ENCODE measurements around the gene CRY2. TPM values are rescaled to one million over a fixed set of nuclear protein-coding genes. Genes with fewer than 3 reads are reported as not detected.

Gene CRY2
- polyA plus RNA-seq (2011; rRNA removed): 12.1 and 16.7 TPM in 2 replicates
- polyA minus RNA-seq (2011; rRNA and poly(A)+ RNA removed): 24.4 and 29.9 TPM in 2 replicates

DNA sequence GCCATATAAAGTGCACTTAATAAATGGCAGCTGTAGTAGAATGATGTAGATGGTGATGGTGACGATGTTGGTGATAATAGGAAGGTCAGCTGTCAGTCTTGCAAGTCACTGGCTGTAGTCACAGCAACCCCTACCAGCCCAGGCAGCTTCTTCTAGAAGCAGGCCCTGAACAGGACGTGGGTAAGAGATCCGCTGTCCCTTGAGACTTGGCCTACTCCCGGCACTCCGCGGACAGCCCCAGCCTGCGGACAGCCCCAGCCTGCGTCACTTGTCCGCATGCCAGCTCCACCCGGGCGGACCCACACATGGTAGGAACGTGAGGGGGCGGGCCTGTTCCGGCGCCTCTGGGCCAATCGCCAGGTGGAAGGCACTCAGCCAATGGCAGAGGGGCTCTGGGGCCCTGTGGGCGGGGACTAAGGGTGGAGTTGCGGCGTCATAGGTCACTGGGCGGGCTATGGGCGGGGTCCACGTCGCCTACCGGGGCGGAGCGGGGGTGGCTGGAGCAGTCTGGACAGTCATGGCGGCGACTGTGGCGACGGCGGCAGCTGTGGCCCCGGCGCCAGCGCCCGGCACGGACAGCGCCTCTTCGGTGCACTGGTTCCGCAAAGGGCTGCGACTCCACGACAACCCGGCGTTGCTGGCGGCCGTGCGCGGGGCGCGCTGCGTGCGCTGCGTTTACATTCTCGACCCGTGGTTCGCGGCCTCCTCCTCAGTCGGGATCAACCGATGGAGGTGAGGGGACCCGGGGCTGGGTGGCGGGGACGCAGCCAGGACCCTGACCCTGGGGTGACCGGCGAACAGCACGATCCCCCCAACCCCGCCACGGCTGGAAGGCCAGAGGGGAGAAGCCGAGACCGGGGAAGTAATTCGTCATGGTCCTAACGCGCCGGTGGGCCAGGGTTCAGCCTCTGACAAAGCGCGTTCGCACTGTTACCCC, at the start of gene CRY2:
Gene CRY2 (plus strand): TSS at position 502 of the 937 bp plus-strand sequence. CDS start 16 bp downstream, at position 518.
- DNase-seq (ENCODE audit: low read depth): peak; percentile 81
- H3K4me3 ChIP-seq (ENCODE audit: low read depth, low read length): peak within 1 kb of the TSS; percentile 93
- ChIA-PET POLR2A (interaction anchor here (0.7 to 1.4 kb wide), 3 partner anchors 11 to 14 kb away, joined by 4 to 9 read pairs (median 4); no protein-coding TSS in a partner anchor), CTCF (interaction anchor here (0.5 to 2.6 kb wide), 10 partner anchors 8 to 192 kb away, joined by 3 to 11 read pairs (median 4); partner anchors contain the start of gene SLC35C1)
- TF ChIP-seq CTCF (IDR thresholded peaks at IDR 0.05; ENCODE audit: insufficient read depth, low read depth, low read length): no peak
- no peaks in the 10 kb centered on the region for H3K27me3 ChIP-seq (ENCODE audit: control insufficient read depth, insufficient read depth, low read length)
- no peaks in the 10 kb centered on the region for H3K36me3 ChIP-seq (ENCODE audit: control insufficient read depth, insufficient read depth, low read length)

DNA sequence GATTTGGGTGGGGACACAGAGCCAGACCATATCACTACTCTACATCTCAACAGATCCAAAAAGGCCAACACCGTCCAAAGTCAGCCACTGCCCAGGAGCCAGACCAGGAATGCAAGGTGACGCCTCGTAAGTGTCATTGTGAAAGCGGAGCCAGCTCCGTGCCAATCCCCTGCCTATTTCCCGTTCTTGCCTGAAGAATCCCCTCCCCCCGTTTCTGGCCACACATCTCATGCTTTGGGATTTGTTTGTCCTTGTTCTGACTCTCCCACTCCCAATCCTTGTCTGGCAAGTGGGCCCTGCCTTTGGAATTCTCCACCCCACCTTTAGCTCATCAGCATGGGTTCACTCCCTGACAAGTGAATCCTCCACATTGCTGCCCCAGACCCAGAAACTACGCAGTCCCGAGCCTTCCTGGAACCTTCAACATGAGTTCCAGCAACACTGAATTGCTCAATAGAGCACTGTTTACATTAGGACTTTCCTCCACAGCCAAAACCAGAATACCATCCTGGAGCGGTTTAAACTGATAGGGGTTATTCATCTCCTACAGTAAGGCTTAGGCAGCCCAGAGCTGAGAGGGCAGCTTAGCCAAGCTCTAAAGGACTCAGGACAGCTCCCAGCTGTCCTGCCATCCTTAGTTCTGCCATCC, 48.4 kb upstream of the CRY2 start:
- peaks cover 2% of the 10 kb centered on the region; the same call in 1 of the 2 replicates for H3K27me3 ChIP-seq (ENCODE audit: control insufficient read depth, insufficient read depth, low read length)
- ChIA-PET CTCF (interaction anchor here (0.6 to 6.2 kb wide), 3 partner anchors 28 to 505 kb away, joined by 3 to 32 read pairs (median 4); no protein-coding TSS in a partner anchor), POLR2A (no interaction called here)
- no peak for TF ChIP-seq CTCF (IDR thresholded peaks at IDR 0.05; ENCODE audit: insufficient read depth, low read depth, low read length)
- DNase-seq (ENCODE audit: low read depth): no peak
- no peaks in the 10 kb centered on the region for H3K36me3 ChIP-seq (ENCODE audit: control insufficient read depth, insufficient read depth, low read length)
- H3K4me3 ChIP-seq (ENCODE audit: low read depth, low read length): no peak overlapping the region

DNA sequence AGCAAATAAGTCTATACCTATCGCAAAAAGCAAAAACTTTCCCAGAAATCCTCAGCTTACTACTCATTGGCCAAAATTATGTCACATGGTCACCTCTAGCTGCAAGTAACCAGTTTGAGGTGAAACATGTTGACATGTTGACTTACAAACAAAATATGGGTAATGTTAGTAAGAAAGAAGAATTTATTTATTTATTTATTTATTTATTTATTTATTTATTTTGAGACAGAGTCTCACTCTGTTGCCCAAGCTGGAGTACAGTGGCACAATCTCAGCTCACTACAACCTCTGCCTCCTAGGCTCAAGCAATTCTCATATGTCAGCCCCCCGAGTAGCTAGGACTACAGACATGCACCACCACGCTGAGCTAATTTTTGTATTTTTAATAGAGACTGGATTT, 47.7 kb upstream of the CRY2 start:
- POLR2A ChIA-PET: no interaction called here

GRCh38 chr11:45800261-45800660, 47.0 kb upstream of the CRY2 start:
- Histone ChIP-seq H3K27me3 (ENCODE audit: control insufficient read depth, insufficient read depth, low read length) (no peaks in the 10 kb centered on the region; the same call in 1 of the 2 replicates), H3K36me3 (ENCODE audit: control insufficient read depth, insufficient read depth, low read length) (no peaks in the 10 kb centered on the region), H3K4me3 (ENCODE audit: low read depth, low read length) (no peak overlapping the region)
- no peak for TF ChIP-seq CTCF (IDR thresholded peaks at IDR 0.05; ENCODE audit: insufficient read depth, low read depth, low read length)
- POLR2A ChIA-PET: no interaction called here
- DNase-seq (ENCODE audit: low read depth): no peak
- CTCF ChIA-PET: interaction anchor here (6.2 kb wide), 1 partner anchor 29 kb away, joined by 32 read pairs; no protein-coding TSS in a partner anchor

More for the DNA sequence above, 47.7 kb upstream of the CRY2 start:
- no peaks in the 10 kb centered on the region for H3K36me3 ChIP-seq (ENCODE audit: control insufficient read depth, insufficient read depth, low read length)
- DNase-seq (ENCODE audit: low read depth): no peak
- peaks cover under 1% of the 10 kb centered on the region; the same call in 1 of the 2 replicates for H3K27me3 ChIP-seq (ENCODE audit: control insufficient read depth, insufficient read depth, low read length)
- no peak for TF ChIP-seq CTCF (IDR thresholded peaks at IDR 0.05; ENCODE audit: insufficient read depth, low read depth, low read length)
- CTCF ChIA-PET: interaction anchor here (0.6 to 6.2 kb wide), 3 partner anchors 28 to 505 kb away, joined by 3 to 32 read pairs (median 4); no protein-coding TSS in a partner anchor
- no peak overlapping the region for H3K4me3 ChIP-seq (ENCODE audit: low read depth, low read length)

All from BJ (cell line).